Erythroblast (primary cell): Measurements from ENCODE around the gene BCAP29.
"Not testable (repeated sequence)": the region's sequence is repeated elsewhere in the genome, so short reads cannot be mapped to it uniquely, and the experiment has no call there.

Experiments used
- DNase-seq, 2 experiments: peaks; one replicate each; lab custom pipeline; 2025; lab: John Stamatoyannopoulos, UW
- GATA1 ChIP-seq: IDR thresholded peaks from 2 replicates; pipeline ENCODE4 v1.6.1; 2011; ENCODE audit warnings: low read depth, mild to moderate bottlenecking, control low read depth, low read length, moderate library complexity
- POLR2A ChIP-seq: IDR thresholded peaks from 2 replicates; pipeline ENCODE4 v1.6.1; 2011; ENCODE audit warnings: mild to moderate bottlenecking, low read length

Gene BCAP29, protein sequence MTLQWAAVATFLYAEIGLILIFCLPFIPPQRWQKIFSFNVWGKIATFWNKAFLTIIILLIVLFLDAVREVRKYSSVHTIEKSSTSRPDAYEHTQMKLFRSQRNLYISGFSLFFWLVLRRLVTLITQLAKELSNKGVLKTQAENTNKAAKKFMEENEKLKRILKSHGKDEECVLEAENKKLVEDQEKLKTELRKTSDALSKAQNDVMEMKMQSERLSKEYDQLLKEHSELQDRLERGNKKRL

DNA sequence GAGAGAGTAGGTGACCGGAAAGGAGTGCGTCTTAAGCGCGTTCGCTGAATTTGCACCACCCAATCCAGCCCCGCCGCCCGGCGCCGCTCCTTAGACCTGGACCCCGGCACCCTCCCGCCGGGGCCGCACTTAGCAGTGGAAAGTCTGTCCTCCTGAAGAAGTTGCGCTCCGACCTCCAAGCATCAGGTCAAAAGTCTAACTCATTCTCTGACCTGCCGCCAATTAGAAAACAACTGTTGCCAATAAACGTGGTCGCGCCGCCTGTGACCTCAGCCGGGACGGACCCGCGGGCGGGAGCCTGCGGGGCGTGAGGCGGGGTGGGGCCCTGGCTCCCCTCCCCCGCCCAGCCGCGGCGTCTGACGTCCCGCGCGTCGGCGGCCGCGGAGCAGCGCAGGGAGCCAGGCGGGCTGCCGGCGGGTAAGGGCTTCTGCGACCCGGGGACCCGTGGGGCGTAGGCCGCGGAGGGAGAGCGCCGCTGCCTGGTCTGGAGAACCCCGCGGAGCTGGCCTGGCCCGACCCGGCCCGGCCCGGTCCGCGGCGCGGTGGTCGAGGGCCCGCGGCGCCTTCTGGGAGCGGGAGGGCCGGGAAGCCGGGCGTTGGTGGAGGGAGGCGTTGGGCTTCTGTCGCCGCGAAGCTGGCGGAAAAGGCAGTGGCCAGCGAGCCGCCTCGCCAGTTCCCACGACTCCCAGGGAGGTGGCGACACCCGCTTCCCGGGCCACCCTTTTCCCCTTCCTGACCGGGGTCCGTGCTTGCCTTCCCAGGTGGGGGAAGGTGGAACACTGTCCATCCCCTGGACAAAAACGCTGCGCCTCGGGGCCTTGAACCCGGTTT, at the start of gene BCAP29:
BCAP29 (plus strand) TSS at position 362 of the 831 bp plus-strand sequence. CDS start 527 bp downstream, outside the sequence.
- peak; percentile 90 to 94 for DNase-seq
- TF ChIP-seq GATA1 = no peak
- TF ChIP-seq POLR2A = peak; percentile 94

DNA sequence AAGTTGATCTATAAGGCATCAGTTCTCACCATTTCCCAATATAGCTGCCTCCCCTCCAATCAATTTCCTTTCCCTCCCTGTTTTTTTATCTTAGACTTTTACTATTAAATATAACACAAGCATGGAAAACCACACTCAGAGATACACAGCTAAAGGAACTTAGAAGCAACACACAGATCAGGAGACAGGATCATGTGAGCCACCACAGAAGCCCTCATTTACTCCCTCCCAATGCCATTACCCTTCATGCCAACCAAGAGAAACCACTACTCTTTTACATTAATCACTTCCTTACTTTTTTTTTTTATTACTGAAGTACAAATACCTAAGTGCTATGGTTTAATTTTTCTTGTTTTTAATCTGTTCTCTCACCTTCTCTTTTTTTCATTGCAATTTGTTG, 49.3 kb upstream of the BCAP29 start:
- DNase-seq = no peak
- no peak for TF ChIP-seq POLR2A
- TF ChIP-seq GATA1 = no peak

DNA sequence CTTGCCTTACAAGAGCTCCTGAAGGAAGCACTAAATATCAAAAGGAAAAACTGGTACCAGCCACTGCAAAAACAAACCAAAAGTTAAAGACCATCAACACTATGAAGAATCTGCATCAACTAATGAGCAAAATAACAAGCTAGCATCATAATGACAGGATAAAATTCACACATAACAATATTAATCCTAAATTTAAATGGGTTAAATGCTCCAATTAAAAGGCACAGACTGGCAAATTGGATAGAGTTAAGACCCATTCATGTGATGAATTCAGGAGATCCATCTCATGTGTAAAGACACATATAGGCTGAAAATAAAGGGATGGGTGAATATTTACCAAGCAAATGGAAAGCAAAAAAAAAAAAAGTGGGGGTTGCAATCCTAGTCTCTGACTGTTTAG, 45.9 kb upstream of the BCAP29 start:
- TF ChIP-seq GATA1 = no peak
- no peak for TF ChIP-seq POLR2A
- DNase-seq = no peak

DNA sequence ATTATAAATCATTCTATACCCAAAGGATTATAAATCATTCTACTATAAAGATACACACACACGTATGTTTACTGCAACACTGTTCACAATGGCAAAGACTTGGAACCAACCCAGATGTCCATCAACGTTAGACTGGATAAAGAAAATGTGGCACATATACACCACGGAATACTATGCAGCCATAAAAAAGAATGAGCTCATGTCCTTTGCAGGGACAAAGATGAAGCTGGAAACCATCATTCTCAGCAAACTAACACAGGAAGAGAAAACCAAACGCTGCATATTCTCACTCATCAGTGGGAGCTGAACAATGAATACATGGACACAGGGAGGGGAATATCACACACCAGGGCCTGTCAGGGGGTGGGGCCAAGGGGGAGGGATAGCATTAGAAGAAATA, 42.8 kb upstream of the BCAP29 start:
- not testable (repeated sequence) for DNase-seq

DNA sequence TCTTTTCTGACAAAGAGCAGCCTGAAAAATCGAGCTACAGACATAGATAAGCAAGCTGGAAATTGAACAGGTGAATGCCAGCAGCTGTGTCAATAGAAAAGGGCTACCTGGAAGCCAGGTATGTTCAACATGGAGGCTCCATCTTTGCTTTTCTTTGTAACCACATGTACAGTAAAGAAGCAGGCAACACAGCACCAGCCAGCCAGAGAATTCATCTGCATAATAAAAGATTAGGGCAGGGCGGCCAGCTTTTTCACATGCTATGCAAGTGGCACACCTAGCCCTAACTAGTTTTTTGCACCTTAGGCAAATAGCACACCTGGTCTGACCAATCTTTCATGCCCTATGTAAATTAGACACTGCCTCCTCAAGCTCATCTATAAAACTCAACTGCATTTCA, 42.0 kb upstream of the BCAP29 start:
- TF ChIP-seq GATA1 (no peak), POLR2A (no peak)
- DNase-seq = no peak

DNA sequence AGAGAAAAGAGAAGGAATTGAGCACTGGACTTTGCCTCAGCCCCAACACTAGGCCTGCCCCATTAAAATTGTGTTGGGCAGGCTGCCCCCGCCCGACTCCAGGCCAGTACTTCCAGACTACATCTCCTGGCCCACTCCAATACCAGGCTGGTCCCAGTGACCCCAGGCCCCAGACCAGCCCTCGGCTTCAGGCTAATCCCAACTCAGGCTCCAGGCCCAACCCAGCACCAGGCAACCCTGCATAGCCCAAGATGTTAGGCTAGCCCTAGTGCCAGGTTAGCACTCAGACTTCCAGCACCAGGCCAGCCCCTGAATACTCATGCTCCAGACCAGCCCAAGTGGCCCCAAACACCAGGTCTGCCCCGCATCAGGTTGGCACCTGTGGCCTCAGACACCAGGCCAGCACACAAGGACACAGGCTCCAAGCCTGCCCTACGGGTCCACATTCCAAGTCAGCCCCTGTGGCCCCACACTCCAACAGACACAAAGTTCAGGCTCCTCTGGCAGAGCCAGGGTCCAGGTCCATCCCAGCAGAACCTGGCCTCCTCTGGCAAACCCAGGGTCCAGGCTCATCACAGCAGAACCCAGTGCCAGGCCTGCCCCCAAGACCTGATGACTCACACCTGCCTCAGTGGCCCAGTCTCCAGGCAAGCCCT, 36.6 kb upstream of the BCAP29 start:
- TF ChIP-seq GATA1 (no peak), POLR2A (no peak)
- DNase-seq = no peak

DNA sequence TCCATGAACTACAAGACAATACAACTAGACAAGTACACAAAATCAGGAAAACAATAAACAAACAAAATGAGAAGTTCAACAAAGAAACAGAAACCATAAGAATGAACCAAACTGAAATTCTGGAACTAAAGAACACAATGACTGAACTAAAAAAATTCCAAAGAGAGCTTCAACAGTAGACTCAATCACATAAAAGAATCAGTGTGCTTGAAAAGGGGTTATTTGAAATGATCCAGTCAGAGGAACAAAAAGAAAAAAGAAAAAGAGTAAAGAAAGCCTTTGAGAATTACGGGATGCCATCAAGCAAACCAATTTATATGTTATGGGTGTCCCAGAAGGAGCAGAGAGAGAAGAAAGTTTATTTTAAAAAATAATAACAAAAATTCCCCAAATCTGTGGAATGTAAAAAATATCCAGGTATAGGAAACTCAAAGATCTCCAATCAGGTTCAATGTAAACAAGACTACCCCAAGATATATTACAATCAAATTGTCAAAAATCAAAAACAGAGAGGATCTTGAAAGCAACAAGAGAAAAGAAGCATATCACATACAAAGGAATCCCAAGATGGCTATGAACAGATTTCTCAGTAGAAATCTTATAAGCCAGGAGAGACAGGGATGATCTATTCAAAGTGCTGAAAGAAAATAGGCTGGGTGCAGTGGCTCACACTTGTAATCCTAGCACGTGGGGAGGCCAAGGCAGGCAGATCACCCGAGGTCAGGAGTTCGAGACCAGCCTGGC, 35.0 kb upstream of the BCAP29 start:
- TF ChIP-seq POLR2A (no peak), GATA1 (no peak)

DNA sequence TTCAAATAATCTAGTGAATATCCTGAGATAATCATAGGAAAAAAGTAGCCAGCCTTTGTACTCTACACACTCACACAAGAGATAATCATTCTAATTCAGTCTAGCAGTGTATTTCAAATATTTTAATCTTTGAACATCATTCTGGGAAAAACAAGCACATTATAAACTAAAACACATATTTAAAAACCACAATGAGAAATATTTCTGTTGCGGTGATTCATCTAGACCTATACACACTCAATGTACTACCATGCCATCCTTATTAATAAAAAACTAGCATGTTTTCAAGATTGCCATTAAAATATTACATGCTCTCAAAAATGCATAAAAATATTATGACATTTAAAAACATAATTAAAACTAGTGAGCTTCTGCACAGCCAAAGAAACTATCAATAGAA, 28.1 kb upstream of the BCAP29 start:
- TF ChIP-seq GATA1 (no peak), POLR2A (no peak)
- no peak for DNase-seq

More for the DNA sequence above, 35.0 kb upstream of the BCAP29 start:
- DNase-seq = no peak

DNA sequence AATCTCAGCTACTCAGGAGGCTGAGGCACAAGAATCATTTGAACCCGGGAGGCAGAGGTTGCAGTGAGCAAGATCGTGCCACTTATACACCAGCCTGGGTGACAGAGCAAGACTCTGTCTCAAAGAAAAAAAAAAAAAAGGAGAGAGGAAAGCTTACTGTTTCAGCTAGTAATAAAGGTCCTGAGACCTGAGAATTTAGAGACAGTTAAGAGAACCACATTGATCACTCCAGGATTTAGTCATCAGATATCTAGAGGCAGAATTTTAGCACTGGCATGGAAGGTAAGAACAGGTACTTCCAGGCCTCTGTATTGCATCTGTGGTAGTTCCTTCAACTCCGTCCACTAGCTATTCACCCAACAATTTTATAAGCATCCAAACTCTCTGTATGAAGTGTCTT, 24.2 kb upstream of the BCAP29 start:
- no peak for DNase-seq
- TF ChIP-seq POLR2A (no peak), GATA1 (no peak)

DNA sequence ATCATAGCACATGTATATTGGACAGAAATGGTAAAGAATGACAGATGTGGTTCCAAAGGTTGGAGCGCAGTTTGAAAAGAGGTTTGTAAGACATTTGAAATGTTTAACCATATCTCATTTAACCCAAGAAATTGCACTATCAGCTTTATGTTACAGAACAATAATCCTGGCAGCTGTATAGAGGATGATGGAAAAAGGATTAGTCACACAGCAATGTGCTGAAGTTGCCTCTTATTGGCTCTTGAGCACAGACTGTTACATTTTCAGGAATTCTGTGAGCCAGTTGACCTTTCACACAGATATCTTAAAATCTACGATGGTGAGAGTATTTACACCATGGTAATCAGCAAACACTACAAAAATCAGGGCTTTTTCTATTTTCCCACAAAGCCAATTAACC, 20.2 kb upstream of the BCAP29 start:
- peak in 1 of 2 experiments; percentile 29 for DNase-seq
- TF ChIP-seq GATA1 (no peak), POLR2A (no peak)

DNA sequence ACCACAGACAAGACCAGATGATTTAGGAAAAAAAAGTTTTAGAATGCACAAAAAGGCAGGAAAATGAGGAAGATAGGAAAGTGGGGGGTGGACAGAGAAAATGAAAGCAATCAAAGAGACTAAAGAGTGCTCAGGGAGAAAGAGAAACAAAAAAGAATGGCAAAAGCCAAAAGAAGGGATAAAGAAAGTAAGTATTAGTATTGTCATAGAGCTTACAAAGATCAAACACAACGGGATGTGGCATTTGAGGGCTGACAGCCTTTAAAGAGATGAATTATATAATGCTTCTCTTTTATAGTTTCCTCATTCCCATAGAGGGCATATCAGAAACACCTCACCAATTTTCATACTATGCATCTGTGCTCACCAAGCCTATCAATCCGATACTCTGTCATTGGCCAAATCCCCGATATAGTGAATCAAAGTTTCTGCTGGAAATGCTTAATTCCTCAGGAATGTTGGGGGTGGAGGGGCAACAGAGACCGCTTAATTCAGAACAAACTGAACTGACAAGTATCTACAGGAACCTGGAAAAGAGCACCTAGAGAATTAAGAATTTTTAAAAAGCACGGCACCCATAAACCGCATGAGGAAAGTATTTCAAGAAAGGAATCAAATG, 19.0 kb upstream of the BCAP29 start:
- DNase-seq = no peak
- TF ChIP-seq GATA1 = no peak
- TF ChIP-seq POLR2A = no peak

DNA sequence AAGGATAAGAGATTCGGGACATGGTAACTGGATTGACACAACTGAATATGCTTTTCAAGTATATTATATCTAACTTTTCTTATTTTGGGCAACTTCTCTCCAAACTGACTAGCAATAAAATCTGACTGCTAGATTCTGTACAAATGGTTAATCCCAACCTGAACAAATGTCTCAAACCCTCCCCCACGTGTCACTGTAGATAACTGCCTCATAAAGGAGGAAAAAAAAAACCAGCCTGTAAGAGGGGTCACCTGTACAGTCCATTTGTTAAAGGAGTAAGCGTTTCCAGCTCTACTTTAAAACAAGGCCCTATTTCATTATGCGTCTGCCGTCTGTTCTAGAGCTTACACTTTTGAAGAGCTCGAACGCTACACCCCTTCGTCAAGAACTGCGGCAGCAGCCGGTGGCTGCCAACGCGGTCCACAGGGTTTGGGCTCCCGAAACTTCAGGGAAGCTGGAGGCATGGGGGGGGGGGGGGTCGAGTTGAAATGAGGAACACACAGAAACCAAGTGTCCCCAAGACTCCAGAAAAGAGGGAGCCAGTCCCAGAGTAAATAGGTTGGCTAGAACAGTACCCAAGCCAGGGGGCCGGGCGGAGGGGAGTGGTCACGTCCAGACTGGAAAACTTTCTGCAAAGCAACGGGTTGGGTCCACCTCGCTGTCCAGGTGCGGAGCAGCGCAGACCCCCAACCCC, 16.8 kb upstream of the BCAP29 start:
- peak; percentile 76 to 84 for DNase-seq
- TF ChIP-seq POLR2A = no peak
- TF ChIP-seq GATA1 = no peak
